Measurements from ENCODE around the gene EIPR1. TPM values are rescaled to one million over a fixed set of nuclear protein-coding genes. Genes with fewer than 3 reads are reported as not detected.

The EIPR1 gene
- total RNA-seq, 2 experiments from 2014 or later = 36.2 to 42.7 TPM

DNA sequence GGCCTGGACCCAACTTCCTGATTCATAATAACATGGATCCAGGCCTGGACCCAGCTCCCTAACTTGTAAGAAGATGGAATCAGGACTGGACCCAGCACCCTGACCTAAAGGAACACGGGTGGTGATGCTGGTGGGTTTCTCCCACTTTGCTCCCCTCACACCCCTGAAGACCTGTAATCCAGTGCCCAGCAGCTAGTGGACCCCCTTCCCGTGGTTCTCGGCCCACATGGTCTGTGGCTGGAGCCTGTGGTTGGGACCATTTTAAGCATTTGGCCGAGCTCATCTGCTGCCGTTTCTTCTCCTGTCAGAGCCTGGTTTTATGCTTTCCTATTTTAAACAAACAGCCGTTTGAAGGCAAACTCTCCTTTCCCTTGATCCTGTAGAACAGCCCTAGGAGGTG is 232.8 kb downstream of the EIPR1 start:
- POLR2A ChIA-PET = no interaction called here
- Mint-ChIP-seq H3K4me3 (no peak overlapping the region), H3K27me3 (no peaks in the 10 kb centered on the region)

DNA sequence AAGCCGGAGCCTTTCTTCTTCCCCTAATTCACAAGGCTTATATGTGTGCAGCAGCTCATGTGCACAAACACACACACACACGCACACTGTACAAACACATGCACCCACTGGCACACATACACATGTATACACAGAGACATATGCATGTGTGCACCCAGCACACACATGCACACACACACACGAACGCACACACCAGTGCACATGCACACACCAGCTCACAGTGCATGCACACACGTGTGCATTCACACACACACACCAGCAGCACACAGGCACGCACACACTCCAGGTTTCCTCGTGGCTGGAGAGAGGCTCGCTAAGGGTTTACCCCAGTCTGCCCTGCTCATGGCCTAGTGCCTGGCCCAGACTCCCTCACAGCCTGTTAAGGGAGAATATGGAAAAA is 234.0 kb downstream of the EIPR1 start:
- Mint-ChIP-seq H3K36me3 (ENCODE audit: low read depth) (peaks cover 3% of the 10 kb centered on the region), H3K27ac (no peak overlapping the region), H3K4me1 (no peaks in the 10 kb centered on the region), H3K4me3 (no peak overlapping the region), H3K9me3 (no peaks in the 10 kb centered on the region), H3K27me3 (no peaks in the 10 kb centered on the region)
- DNase-seq = no peak
- POLR2A ChIA-PET = no interaction called here
- CTCF ChIA-PET = no interaction called here

More for the DNA sequence above, 232.8 kb downstream of the EIPR1 start:
- no peak overlapping the region for H3K27ac Mint-ChIP-seq
- no peaks in the 10 kb centered on the region for H3K4me1 Mint-ChIP-seq
- no peak for DNase-seq
- CTCF ChIA-PET = no interaction called here
- peaks cover 1% of the 10 kb centered on the region for H3K36me3 Mint-ChIP-seq (ENCODE audit: low read depth)
- H3K9me3 Mint-ChIP-seq = no peaks in the 10 kb centered on the region

DNA sequence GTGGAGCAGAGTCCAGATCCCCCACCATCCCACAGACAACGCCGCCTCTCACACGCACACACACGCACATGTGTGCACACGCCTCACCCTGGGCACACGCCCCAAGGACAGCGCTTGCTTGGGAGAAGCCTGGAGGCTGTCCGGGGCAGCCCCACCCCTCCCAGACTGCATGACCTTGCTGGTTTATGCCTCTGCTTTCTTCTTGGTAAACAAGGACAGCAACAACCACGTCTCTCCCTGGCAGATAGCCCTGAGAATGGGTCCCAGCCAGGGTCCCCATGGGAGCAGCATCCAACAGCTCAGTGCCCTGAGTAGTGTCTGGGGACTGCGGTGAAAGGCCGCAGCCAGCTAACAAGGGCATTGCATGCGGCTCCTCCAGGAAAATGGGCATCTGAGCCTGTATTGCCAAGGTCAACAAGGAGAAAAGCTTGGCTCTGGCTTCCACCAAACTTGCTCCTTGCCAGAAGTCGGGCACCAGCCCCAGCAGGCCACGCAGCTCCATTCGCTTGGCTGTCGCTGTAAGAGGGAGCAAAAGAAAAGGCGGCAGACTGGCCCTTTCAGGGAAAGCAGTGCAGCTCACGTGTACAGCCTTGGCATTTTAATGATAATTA is 234.6 kb downstream of the EIPR1 start:
- ChIA-PET POLR2A (no interaction called here), CTCF (no interaction called here)
- Mint-ChIP-seq H3K4me1 (no peaks in the 10 kb centered on the region), H3K36me3 (ENCODE audit: low read depth) (peaks cover 3% of the 10 kb centered on the region), H3K4me3 (no peak overlapping the region), H3K27ac (no peak overlapping the region), H3K9me3 (no peaks in the 10 kb centered on the region), H3K27me3 (no peaks in the 10 kb centered on the region)
- no peak for DNase-seq

DNA sequence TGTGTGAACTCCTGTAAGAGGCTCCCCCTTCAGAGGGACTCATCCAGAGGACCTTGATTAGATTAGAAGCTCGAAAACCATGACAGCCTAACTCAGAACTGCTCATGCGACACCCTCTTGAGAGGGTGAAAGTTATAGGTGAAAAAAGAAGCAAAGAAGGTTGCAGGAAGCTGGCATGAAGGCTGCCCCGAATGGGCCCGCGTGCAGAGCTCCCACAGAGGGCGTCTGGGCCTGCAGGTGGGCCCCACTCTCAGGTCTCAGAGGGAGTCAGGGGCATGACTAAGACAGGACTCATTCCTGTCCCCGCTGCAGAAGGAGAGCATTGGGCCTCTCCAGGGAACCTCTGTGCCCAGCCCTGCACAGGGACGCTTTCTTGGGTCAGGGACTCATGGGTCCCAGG is 235.4 kb downstream of the EIPR1 start:
- Mint-ChIP-seq H3K27ac (no peak overlapping the region), H3K36me3 (ENCODE audit: low read depth) (peaks cover 3% of the 10 kb centered on the region), H3K9me3 (no peaks in the 10 kb centered on the region), H3K4me1 (no peaks in the 10 kb centered on the region), H3K27me3 (no peaks in the 10 kb centered on the region), H3K4me3 (no peak overlapping the region)
- CTCF ChIA-PET = no interaction called here
- POLR2A ChIA-PET = no interaction called here
- DNase-seq = no peak

- POLR2A ChIA-PET = no interaction called here
- CTCF ChIA-PET = no interaction called here
- no peaks in the 10 kb centered on the region for H3K4me1 Mint-ChIP-seq
- no peaks in the 10 kb centered on the region for H3K9me3 Mint-ChIP-seq
- H3K36me3 Mint-ChIP-seq (ENCODE audit: low read depth) = peaks cover 3% of the 10 kb centered on the region
- DNase-seq = no peak
- H3K27me3 Mint-ChIP-seq = no peaks in the 10 kb centered on the region
- no peak overlapping the region for H3K27ac Mint-ChIP-seq
- no peak overlapping the region for H3K4me3 Mint-ChIP-seq
These were observed 235.9 kb downstream of the EIPR1 start for GRCh38 chr2:3141696-3142095.

- ChIA-PET POLR2A (no interaction called here), CTCF (no interaction called here)
- Mint-ChIP-seq H3K4me3 (no peak overlapping the region), H3K27ac (no peak overlapping the region), H3K27me3 (no peaks in the 10 kb centered on the region), H3K4me1 (no peaks in the 10 kb centered on the region), H3K9me3 (peaks cover 2% of the 10 kb centered on the region), H3K36me3 (ENCODE audit: low read depth) (peaks cover 3% of the 10 kb centered on the region)
- no peak for DNase-seq
These were observed 237.7 kb downstream of the EIPR1 start for GRCh38 chr2:3139906-3140305.

Other genes starting within 250 kb of the EIPR1 start
- gene TRAPPC12, start 1.9 kb upstream of the EIPR1 start, total RNA-seq = 10 to 100 TPM; 84.0 to 88.0 TPM
- gene ADI1, start 141.7 kb upstream of the EIPR1 start, total RNA-seq = 10 to 100 TPM; 45.7 to 48.2 TPM
- 10 to 100 TPM; 18.7 to 26.0 TPM for gene RNASEH1, start 180.5 kb upstream of the EIPR1 start, total RNA-seq
- gene RPS7, start 197.4 kb upstream of the EIPR1 start, total RNA-seq = 1,000 to 10,000 TPM; 1,311 to 1,331 TPM
- gene COLEC11, start 217.3 kb upstream of the EIPR1 start, total RNA-seq = under 1 TPM in 1 of 2 experiments, not detected in 1; 0.35 TPM